SK-N-SH treated with all-trans-retinoic acid at 6 μM for 48 hours (cell line): ENCODE data around the gene MEPCE.

Experiments used
- PATZ1 ChIP-seq: fragments of 250-450 bp; sonication (Bioruptor Pico); IDR thresholded peaks from 2 replicates; pipeline ENCODE4 v1.8.0; 2020; ENCODE audit warnings: mild to moderate bottlenecking, moderate library complexity, borderline replicate concordance
- ZNF8 ChIP-seq: fragments of 450-650 bp; formaldehyde crosslinking; IDR thresholded peaks from 2 replicates; pipeline ENCODE4 v1.5.0; 2020; ENCODE audit warnings: mild to moderate bottlenecking, moderate library complexity

- TF ChIP-seq PATZ1 (CRISPR knock-in tag), result no peak
- no peak for TF ChIP-seq ZNF8
These were observed 37.3 kb downstream of the MEPCE start for GRCh38 chr7:100466653-100467605.
